G401 (cell line): ENCODE results near the gene POLR2I. TPM values are rescaled to one million over a fixed set of nuclear protein-coding genes. Genes with fewer than 3 reads are reported as not detected.

ENCODE experiments used
- DNase-seq: peaks from one replicate; pipeline ENCODE4 v3.0.0-alpha.2; 2015; ENCODE audit warnings: low spot score
- in situ Hi-C: cut with HindIII; loops from 2 replicates; pipeline ENCODE4 v1.10.0; 2016; ENCODE audit warnings: low sequenced_read_pairs, mixed read lengths
- total RNA-seq: library from RNA; depleted of rRNA; stranded (reverse); fragments of >200 nt; shearing (Covaris generic); gene quantifications from 2 replicates; pipeline ENCODE4 v1.2.3, GENCODE V29; 2014

The POLR2I gene
- total RNA-seq, 1 experiment from 2014 or later, result 122 TPM

GRCh38 chr19:36103842-36104552, 10.7 kb downstream of the POLR2I start:
- DNase-seq, result no peak
- in situ Hi-C loops, result no loop called here

- in situ Hi-C loops, result no loop called here
- no peak for DNase-seq
These were observed 11.5 kb downstream of the POLR2I start for GRCh38 chr19:36103040-36103626.

GRCh38 chr19:36101550-36102327, 12.9 kb downstream of the POLR2I start:
- DNase-seq, result peak; percentile 37
- in situ Hi-C loops, result no loop called here

GRCh38 chr19:36100476-36100875, 14.2 kb downstream of the POLR2I start:
- in situ Hi-C loops, result no loop called here

GRCh38 chr19:36099166-36099785, 15.4 kb downstream of the POLR2I start:
- in situ Hi-C loops, result no loop called here
- DNase-seq, result peak; percentile 93

More at GRCh38 chr19:36100476-36100875, 14.2 kb downstream of the POLR2I start:
- peak; percentile 85 for DNase-seq

GRCh38 chr19:36097036-36097435, 17.6 kb downstream of the POLR2I start:
- in situ Hi-C loops, result no loop called here
- peak; percentile 14 for DNase-seq

- in situ Hi-C loops, result no loop called here
- DNase-seq, result peak; percentile 69
These were observed 21.0 kb downstream of the POLR2I start for GRCh38 chr19:36093687-36094086.

- DNase-seq, result no peak
- in situ Hi-C loops, result no loop called here
These were observed 21.5 kb downstream of the POLR2I start for GRCh38 chr19:36093146-36093662.

- in situ Hi-C loops, result no loop called here
- DNase-seq, result no peak
These were observed 22.1 kb downstream of the POLR2I start for GRCh38 chr19:36092566-36092965.

- no peak for DNase-seq
- in situ Hi-C loops, result no loop called here
These were observed 23.6 kb downstream of the POLR2I start for GRCh38 chr19:36090910-36091695.

- no peak for DNase-seq
- in situ Hi-C loops, result no loop called here
These were observed 24.8 kb downstream of the POLR2I start for GRCh38 chr19:36089847-36090246.

- DNase-seq, result no peak
- in situ Hi-C loops, result no loop called here
These were observed 28.3 kb downstream of the POLR2I start for GRCh38 chr19:36086326-36086725.

GRCh38 chr19:36084231-36085009, 30.3 kb downstream of the POLR2I start:
- DNase-seq, result no peak
- in situ Hi-C loops, result no loop called here

GRCh38 chr19:36082916-36083315, 31.8 kb downstream of the POLR2I start:
- in situ Hi-C loops, result no loop called here
- DNase-seq, result no peak

- no peak for DNase-seq
- in situ Hi-C loops, result no loop called here
These were observed 32.8 kb downstream of the POLR2I start for GRCh38 chr19:36081894-36082293.

GRCh38 chr19:36081385-36081784, 33.3 kb downstream of the POLR2I start:
- DNase-seq, result no peak
- in situ Hi-C loops, result no loop called here

GRCh38 chr19:36079389-36079945, 35.2 kb downstream of the POLR2I start:
- no peak for DNase-seq
- in situ Hi-C loops, result no loop called here
